Glutamatergic neuron (in vitro differentiated cells): Measurements from ENCODE around the gene YRDC. TPM values are rescaled to one million over a fixed set of nuclear protein-coding genes. Genes with fewer than 3 reads are reported as not detected.
A peak's percentile ranks its signal among the peaks of the same experiment; 100 is the strongest.

ENCODE experiments used
- DNase-seq: peaks from one replicate; pipeline ENCODE4 v3.0.0; 2022
- H3K27ac Mint-ChIP-seq: one replicate; pipeline ENCODE4 v1.8.0; 2020; ENCODE audit warnings: mild to moderate bottlenecking, mixed read lengths, inconsistent platforms; ENCODE audit not compliant: unreplicated experiment
- H3K27me3 Mint-ChIP-seq: one replicate; pipeline ENCODE4 v1.8.0; 2020; ENCODE audit warnings: mild to moderate bottlenecking, moderate library complexity, mixed read lengths, inconsistent platforms; ENCODE audit not compliant: unreplicated experiment
- H3K36me3 Mint-ChIP-seq: one replicate; pipeline ENCODE4 v1.8.0; 2020; ENCODE audit warnings: mild to moderate bottlenecking, mixed read lengths, inconsistent platforms; ENCODE audit not compliant: unreplicated experiment
- H3K4me1 Mint-ChIP-seq: one replicate; pipeline ENCODE4 v1.8.0; 2020; ENCODE audit warnings: mild to moderate bottlenecking, low read depth, mixed read lengths, inconsistent platforms; ENCODE audit not compliant: unreplicated experiment
- H3K4me3 Mint-ChIP-seq: one replicate; pipeline ENCODE4 v1.8.0; 2020; ENCODE audit warnings: mild to moderate bottlenecking, mixed read lengths, inconsistent platforms; ENCODE audit not compliant: unreplicated experiment
- H3K9me3 Mint-ChIP-seq: one replicate; pipeline ENCODE4 v1.8.0; 2020; ENCODE audit warnings: mild to moderate bottlenecking, moderate library complexity, mixed read lengths, inconsistent platforms; ENCODE audit not compliant: unreplicated experiment
- CTCF ChIP-seq: fragments of 200-600 bp; sonication (generic); IDR thresholded peaks from one replicate; pipeline ENCODE4 v1.5.0; 2021; ENCODE audit not compliant: partially characterized antibody, unreplicated experiment
- long read RNA-seq: library from polyadenylated mRNA; unstranded; transcript quantifications from one replicate; pipeline ENCODE4 v2.0.0, GENCODE V29; 2020; ENCODE audit not compliant: unreplicated experiment
- total RNA-seq: library from RNA; stranded (reverse); fragmentation: NEBNext Ultra II Directional; extraction: Animal tissue kit (Norgen Biotek cat#: 25700); gene quantifications from one replicate; pipeline ENCODE4 v1.2.1, GENCODE V29; 2021; ENCODE audit not compliant: unreplicated experiment

Gene YRDC, protein sequence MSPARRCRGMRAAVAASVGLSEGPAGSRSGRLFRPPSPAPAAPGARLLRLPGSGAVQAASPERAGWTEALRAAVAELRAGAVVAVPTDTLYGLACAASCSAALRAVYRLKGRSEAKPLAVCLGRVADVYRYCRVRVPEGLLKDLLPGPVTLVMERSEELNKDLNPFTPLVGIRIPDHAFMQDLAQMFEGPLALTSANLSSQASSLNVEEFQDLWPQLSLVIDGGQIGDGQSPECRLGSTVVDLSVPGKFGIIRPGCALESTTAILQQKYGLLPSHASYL
- total RNA-seq: 14.9 TPM
- long read RNA-seq, transcript YRDC-201 (5 exons, 1,826 nt): major isoform, 10 of 11 reads
- long read RNA-seq, partial matches to known transcripts: 0 of 11 reads
- long read RNA-seq, other reads (novel, unspliced or antisense): 1 of 11 reads

GRCh38 chr1:37807555-37808368, at the start of gene YRDC, which contains the start of gene C1orf122:
Gene YRDC, minus strand, starts transcription at chr1:37808208. Its CDS starts 28 bp downstream, at chr1:37808180.
Gene C1orf122, plus strand, starts transcription at chr1:37807790. Its CDS starts 615 bp downstream, at chr1:37808405.
- peaks cover 7% of the 10 kb centered on the region for H3K4me1 Mint-ChIP-seq
- no peak for TF ChIP-seq CTCF
- H3K36me3 Mint-ChIP-seq: no peaks in the 10 kb centered on the region
- peak; percentile 98 for DNase-seq
- peak within 1 kb of the TSS; percentile 94 for H3K4me3 Mint-ChIP-seq
- H3K27ac Mint-ChIP-seq: peak within 1 kb of the TSS; percentile 92
- H3K27me3 Mint-ChIP-seq: no peaks in the 10 kb centered on the region
- H3K9me3 Mint-ChIP-seq: peaks cover 3% of the 10 kb centered on the region

DNA sequence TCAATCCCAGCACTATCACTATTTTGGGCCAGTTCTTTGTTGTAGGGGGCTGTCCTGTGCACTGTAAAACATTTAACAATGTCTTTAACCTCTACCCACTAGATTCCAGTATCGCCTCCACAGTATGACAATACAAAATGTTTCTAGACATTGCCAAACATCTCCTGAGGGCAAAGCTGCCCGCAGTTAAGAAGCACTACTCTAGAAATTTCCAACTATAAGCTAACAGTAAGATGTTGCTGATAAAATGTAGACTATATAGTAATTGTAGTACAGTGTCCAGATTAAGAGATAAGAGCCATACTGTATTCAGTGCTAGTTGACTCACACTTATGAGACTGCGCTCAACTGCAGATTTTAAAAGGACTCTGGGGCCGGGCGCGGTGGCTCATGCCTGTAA, 46.4 kb upstream of the YRDC start:
- no peak overlapping the region for H3K4me3 Mint-ChIP-seq
- TF ChIP-seq CTCF: no peak
- no peaks in the 10 kb centered on the region for H3K4me1 Mint-ChIP-seq

DNA sequence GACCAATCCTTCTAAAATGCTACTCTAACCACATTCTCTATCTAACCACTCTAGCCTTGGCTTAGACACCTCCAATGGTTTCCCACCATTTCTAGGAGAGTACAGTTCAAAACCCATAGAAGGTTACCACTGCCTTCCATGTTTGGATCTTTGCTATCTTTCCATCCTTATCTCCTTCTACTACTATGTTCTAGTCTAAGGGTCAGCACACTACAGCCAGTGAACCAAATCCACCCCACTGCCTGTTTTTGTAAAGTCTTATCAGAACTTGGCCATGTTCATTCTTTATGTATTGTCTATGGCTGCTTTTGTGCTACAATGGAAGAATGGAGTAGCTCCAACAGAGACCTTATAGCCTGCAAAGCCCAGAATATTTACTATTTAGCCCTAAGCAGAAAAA, 45.1 kb upstream of the YRDC start:
- H3K4me3 Mint-ChIP-seq: no peak overlapping the region
- H3K27me3 Mint-ChIP-seq: no peaks in the 10 kb centered on the region
- TF ChIP-seq CTCF: no peak

More for the DNA sequence above, 46.4 kb upstream of the YRDC start:
- no peak overlapping the region for H3K27ac Mint-ChIP-seq
- no peak for DNase-seq
- H3K9me3 Mint-ChIP-seq: no peaks in the 10 kb centered on the region
- no peaks in the 10 kb centered on the region for H3K36me3 Mint-ChIP-seq
- no peaks in the 10 kb centered on the region for H3K27me3 Mint-ChIP-seq

DNA sequence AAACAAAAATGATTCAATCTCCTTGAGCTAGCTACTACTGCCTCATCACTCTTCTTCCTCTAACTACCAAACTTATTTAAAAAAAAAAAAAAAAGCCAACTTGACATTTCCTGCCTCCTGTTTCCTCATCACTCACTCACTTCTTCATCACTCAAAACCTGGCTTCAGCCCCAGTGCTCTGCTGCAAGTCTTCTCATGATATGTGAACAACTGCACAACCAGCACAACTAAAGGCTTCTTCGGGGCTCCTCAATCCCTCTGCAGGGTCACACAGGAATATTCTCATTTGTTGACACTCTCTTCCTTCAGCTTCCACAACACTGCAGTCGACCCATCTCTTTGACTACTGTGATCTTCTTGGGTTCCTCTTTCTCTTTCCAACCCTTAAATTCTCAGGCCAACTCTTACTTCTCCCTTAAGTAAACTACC, 43.8 kb upstream of the YRDC start:
- TF ChIP-seq CTCF: no peak
- H3K4me1 Mint-ChIP-seq: no peaks in the 10 kb centered on the region
- no peaks in the 10 kb centered on the region for H3K9me3 Mint-ChIP-seq
- H3K36me3 Mint-ChIP-seq: no peaks in the 10 kb centered on the region
- H3K27ac Mint-ChIP-seq: no peak overlapping the region
- H3K27me3 Mint-ChIP-seq: no peaks in the 10 kb centered on the region
- no peak overlapping the region for H3K4me3 Mint-ChIP-seq
- no peak for DNase-seq

More for the DNA sequence above, 45.1 kb upstream of the YRDC start:
- no peak for DNase-seq
- Mint-ChIP-seq H3K4me1 (no peaks in the 10 kb centered on the region), H3K9me3 (no peaks in the 10 kb centered on the region), H3K27ac (no peak overlapping the region), H3K36me3 (no peaks in the 10 kb centered on the region)

DNA sequence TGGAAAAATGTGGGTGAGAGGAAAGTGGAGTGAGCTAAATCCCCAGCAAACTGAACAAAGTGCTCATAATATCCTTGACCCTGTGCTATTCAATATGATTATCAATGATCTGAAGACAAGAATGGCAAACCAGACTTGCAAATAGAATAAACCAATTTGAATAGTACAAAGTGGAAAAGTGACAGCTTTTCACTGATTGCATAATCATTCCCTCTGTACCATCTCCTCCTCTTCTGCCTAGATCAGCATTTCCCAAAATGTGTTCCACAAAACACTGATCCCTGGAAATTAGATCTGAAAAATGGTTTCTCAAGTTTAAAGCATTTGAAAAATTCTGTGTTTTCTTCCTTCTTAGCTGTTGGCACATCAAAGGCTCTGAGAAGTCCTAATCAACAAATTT, 43.3 kb upstream of the YRDC start:
- no peak for DNase-seq
- H3K27ac Mint-ChIP-seq: no peak overlapping the region
- TF ChIP-seq CTCF: no peak
- H3K27me3 Mint-ChIP-seq: peaks cover 1% of the 10 kb centered on the region
- H3K9me3 Mint-ChIP-seq: no peaks in the 10 kb centered on the region
- H3K36me3 Mint-ChIP-seq: no peaks in the 10 kb centered on the region
- H3K4me3 Mint-ChIP-seq: no peak overlapping the region
- no peaks in the 10 kb centered on the region for H3K4me1 Mint-ChIP-seq
